ENCODE measurements around the gene GEMIN7.
A peak's percentile ranks its signal among the peaks of the same experiment; 100 is the strongest.

Gene GEMIN7

GRCh38 chr19:45101806-45102205, 22.7 kb downstream of the GEMIN7 start:
- peaks cover 41% of the 10 kb centered on the region for H3K4me1 ChIP-seq
- H3K36me3 ChIP-seq (ENCODE audit: control insufficient read depth, insufficient read depth, low read length): no peaks in the 10 kb centered on the region
- no peak overlapping the region for H3K9ac ChIP-seq

GRCh38 chr19:45102481-45102880, 23.4 kb downstream of the GEMIN7 start:
- Histone ChIP-seq H3K79me2 (peaks cover 83% of the 10 kb centered on the region), H3K4me2 (ENCODE audit: low read length) (no peak overlapping the region), H3K27me3 (ENCODE audit: control insufficient read depth, insufficient read depth, low read length) (no peaks in the 10 kb centered on the region), H2AFZ (no peak overlapping the region), H3K9me3 (ENCODE audit: control insufficient read depth, low read length) (no peaks in the 10 kb centered on the region), H3K36me3 (ENCODE audit: control insufficient read depth, insufficient read depth, low read length) (no peaks in the 10 kb centered on the region), H3K4me1 (peaks cover 38% of the 10 kb centered on the region), H3K9ac (no peak overlapping the region), H3K27ac (no peak overlapping the region), H3K4me3 (ENCODE audit: low read depth, low read length) (no peak overlapping the region)
- TF ChIP-seq CTCF (IDR thresholded peaks at IDR 0.05): no peak

More at GRCh38 chr19:45101806-45102205, 22.7 kb downstream of the GEMIN7 start:
- no peak overlapping the region for H3K4me2 ChIP-seq (ENCODE audit: low read length)
- no peak overlapping the region for H3K4me3 ChIP-seq (ENCODE audit: low read depth, low read length)
- no peak overlapping the region for H3K27ac ChIP-seq
- H3K9me3 ChIP-seq (ENCODE audit: control insufficient read depth, low read length): no peaks in the 10 kb centered on the region
- H3K79me2 ChIP-seq: peaks cover 83% of the 10 kb centered on the region
- no peak overlapping the region for H2AFZ ChIP-seq
- no peaks in the 10 kb centered on the region for H3K27me3 ChIP-seq (ENCODE audit: control insufficient read depth, insufficient read depth, low read length)
- TF ChIP-seq CTCF (IDR thresholded peaks at IDR 0.05): no peak

- H3K4me1 ChIP-seq: peaks cover 32% of the 10 kb centered on the region
- H3K9ac ChIP-seq: no peak overlapping the region
- H2AFZ ChIP-seq: no peak overlapping the region
- H3K79me2 ChIP-seq: peaks cover 84% of the 10 kb centered on the region
- H3K4me3 ChIP-seq (ENCODE audit: low read depth, low read length): no peak overlapping the region
- no peaks in the 10 kb centered on the region for H3K36me3 ChIP-seq (ENCODE audit: control insufficient read depth, insufficient read depth, low read length)
- no peaks in the 10 kb centered on the region for H3K27me3 ChIP-seq (ENCODE audit: control insufficient read depth, insufficient read depth, low read length)
- no peak for TF ChIP-seq CTCF (IDR thresholded peaks at IDR 0.05)
- no peaks in the 10 kb centered on the region for H3K9me3 ChIP-seq (ENCODE audit: control insufficient read depth, low read length)
- H3K4me2 ChIP-seq (ENCODE audit: low read length): peak overlapping the region; percentile 51
- H3K27ac ChIP-seq: no peak overlapping the region
Measured at GRCh38 chr19:45103156-45103507, 24.1 kb downstream of the GEMIN7 start.

GRCh38 chr19:45103508-45104319, 24.7 kb downstream of the GEMIN7 start:
- TF ChIP-seq CTCF (IDR thresholded peaks at IDR 0.05): no peak
- Histone ChIP-seq H3K9me3 (ENCODE audit: control insufficient read depth, low read length) (no peaks in the 10 kb centered on the region), H3K27ac (no peak overlapping the region), H3K9ac (no peak overlapping the region), H3K4me1 (peaks cover 26% of the 10 kb centered on the region), H3K4me2 (ENCODE audit: low read length) (no peak overlapping the region), H3K36me3 (ENCODE audit: control insufficient read depth, insufficient read depth, low read length) (no peaks in the 10 kb centered on the region), H2AFZ (no peak overlapping the region), H3K27me3 (ENCODE audit: control insufficient read depth, insufficient read depth, low read length) (no peaks in the 10 kb centered on the region), H3K4me3 (ENCODE audit: low read depth, low read length) (no peak overlapping the region), H3K79me2 (peaks cover 85% of the 10 kb centered on the region)

Measured in parathyroid adenoma (tissue), 2 donors.